NCI-H2196 (cell line): Measurements from ENCODE around the gene ACP7.
"Not testable (repeated sequence)": the region's sequence is repeated elsewhere in the genome, so short reads cannot be mapped to it uniquely, and the experiment has no call there.

Source experiments
- DNase-seq: peaks from one replicate; lab custom pipeline; 2025; ENCODE audit not compliant: unreplicated experiment; lab: John Stamatoyannopoulos, UW

Gene ACP7

DNA sequence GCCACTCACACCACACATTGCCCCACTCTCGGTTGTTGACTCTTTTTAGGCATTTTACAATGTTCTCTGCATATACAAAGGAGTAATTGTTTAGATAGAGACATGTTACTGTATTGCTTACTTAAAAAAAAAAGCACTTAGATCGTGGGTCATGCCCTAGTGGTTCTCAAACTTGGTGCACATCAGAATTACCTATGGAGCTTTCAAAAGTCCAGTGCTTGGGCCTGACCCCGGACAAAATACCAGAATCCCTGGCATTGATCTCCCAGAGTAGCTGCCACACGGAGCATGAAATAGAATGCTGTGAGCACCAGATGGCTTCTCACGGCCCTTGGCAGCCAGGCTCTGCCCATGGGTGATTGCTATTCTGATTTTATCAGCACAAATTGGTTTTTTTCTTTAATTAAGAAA, 20.0 kb downstream of the ACP7 start:
- DNase-seq, result no peak

DNA sequence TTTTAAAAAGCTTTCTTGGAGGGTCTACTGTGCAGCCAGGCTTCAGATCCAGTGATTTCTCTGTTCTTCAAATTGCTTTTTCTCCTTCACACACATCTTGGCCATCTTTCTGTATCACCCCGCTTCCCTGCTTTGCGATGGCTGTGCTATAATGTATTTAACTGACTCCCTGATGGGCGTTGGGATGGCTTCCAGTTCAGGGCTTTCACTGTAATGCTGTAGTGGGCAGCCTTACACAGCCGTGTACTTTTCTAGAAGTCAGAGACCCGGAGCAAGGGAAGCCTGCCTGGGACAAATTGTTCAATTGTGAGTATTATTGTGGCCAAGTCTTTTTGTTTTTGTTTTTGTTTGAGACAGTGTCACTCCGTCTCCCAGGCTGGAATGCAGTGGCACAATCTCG, 22.0 kb downstream of the ACP7 start:
- no peak for DNase-seq

DNA sequence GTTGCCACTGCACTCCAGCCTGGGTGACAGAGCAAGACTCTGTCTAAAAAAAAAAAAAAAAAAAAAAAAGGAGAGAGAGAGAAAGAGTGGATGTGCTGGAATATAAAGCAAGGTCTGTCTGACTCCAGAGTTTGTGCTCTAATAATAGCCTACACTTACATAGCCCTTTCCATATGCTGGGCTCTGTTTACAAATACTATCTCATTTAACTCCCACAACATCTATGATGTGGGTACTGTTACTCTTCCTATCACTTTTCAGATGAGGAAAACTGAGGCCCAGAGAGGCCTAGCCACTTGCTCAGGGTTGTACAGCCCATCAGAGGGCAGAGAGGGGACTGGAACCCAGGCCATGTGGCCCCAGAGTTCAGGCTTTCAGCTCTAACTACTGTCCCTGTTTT, 25.5 kb downstream of the ACP7 start:
- DNase-seq, result no peak

DNA sequence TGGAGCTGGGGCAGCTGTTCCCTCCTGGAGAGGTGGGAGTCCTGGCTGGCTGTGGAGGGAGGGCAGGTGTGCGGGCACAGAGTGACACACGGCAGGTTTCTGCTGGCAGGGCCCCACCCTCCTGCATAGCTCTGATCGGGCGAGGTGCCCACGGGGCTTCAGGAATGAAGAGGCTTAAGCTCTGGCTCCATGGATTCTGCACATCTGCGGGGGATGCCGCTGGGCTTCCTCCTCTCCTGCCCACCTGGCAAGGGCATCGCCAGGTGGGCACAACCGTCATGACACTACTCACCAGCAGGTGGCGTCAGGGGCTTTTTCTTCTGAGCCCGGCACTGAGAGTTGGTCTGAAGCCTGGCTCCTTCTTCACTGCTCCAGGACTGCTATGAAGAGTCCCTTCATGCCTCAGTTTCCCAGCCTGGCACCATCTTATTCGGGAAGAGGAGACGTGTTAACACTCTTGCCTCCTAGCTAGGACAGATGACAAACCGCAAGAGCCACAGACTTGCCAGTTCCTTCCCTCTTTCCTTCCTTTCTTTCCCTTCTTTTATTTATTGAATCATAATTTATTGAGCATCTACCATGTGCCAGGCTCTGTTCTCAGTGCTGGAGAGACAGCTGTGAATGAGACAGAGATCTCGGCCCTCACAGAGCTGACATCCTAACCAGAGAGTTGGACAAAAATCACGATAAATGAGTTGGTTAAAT, 26.2 kb downstream of the ACP7 start:
- peak; percentile 74 for DNase-seq

DNA sequence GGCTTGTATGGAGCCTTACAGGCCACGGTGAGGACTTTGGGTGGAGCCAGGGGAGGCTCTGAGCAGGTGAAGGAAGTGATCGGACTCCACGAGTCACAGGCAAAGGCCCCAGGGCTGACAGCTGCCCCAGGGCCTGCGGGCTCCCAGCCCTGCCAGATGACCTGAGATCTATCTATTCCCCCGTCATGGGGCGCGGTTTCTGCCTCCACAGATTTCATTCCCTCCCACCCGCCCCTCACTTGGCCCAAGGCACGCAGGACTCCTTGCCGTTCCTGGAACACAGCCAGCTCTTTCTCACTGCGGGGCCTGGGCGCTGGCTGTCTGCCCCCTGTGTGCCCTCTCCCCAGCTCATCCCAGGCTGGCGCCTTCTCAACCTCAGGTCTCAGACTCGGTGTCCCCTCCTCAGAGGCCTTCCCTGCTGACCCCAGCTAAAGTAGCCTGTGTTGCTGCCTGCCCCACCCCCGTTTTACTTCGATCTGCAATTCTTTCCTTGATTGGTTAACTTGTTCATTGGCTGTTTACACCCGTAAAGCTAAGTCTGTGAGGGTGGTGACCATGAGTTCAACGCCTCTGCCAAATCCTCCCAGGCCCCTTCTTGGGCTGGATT, 27.5 kb downstream of the ACP7 start:
- peak; percentile 25 for DNase-seq

GRCh38 chr19:39112338-39112890, 28.2 kb downstream of the ACP7 start:
- DNase-seq, result no peak

GRCh38 chr19:39113199-39113598, 29.0 kb downstream of the ACP7 start:
- no peak for DNase-seq

GRCh38 chr19:39115105-39115847, 31.1 kb downstream of the ACP7 start:
- no peak for DNase-seq

- DNase-seq, result not testable (repeated sequence)
Observed at GRCh38 chr19:39117023-39117422, 32.9 kb downstream of the ACP7 start.

GRCh38 chr19:39119830-39120229, 35.7 kb downstream of the ACP7 start:
- DNase-seq, result no peak

DNA sequence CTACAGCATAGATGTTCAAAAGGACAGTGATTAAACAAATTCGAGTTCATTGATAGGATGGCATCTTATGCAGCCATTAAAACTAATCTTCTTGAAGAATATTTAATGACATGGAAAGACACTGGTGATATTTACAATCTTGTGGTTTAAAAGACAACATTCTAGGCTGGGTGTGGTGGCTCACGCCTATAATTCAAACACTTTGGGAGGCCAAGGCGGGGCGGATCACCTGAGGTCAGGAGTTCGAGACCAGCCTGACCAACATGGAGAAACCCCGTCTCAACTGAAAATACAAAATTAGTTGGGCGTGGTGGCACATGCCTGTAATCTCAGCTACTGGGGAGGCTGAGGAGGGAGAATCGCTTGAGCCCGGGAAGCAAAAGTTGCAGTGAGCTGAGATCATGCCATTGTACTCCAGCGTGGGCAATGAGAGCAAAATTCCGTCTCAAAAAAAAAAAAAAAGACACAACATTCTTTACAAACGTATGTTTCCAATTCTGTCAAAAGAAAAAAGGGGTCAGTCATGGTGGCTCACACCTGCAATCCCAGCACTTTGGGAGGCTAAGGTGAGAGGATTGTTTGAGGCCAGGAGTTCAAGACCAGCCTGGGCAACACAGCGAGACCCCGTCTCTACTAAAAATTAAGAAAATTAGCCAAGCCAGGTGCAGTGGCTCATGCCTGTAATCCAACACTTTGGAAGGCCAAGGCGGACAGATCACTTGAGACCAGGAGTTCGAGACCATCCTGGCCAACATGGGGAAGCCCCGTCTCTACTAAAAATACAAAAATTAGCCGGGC, 39.0 kb downstream of the ACP7 start:
- DNase-seq, result no peak

GRCh38 chr19:39124136-39124764, 40.1 kb downstream of the ACP7 start:
- no peak for DNase-seq

GRCh38 chr19:39125199-39125553, 41.0 kb downstream of the ACP7 start:
- no peak for DNase-seq

GRCh38 chr19:39125554-39126311, 41.6 kb downstream of the ACP7 start, which contains the start of gene PAK4:
Gene PAK4, plus strand, starts transcription at chr19:39125786. Its CDS starts 43,768 bp downstream, at chr19:39169554.
- peak; percentile 98 for DNase-seq

DNA sequence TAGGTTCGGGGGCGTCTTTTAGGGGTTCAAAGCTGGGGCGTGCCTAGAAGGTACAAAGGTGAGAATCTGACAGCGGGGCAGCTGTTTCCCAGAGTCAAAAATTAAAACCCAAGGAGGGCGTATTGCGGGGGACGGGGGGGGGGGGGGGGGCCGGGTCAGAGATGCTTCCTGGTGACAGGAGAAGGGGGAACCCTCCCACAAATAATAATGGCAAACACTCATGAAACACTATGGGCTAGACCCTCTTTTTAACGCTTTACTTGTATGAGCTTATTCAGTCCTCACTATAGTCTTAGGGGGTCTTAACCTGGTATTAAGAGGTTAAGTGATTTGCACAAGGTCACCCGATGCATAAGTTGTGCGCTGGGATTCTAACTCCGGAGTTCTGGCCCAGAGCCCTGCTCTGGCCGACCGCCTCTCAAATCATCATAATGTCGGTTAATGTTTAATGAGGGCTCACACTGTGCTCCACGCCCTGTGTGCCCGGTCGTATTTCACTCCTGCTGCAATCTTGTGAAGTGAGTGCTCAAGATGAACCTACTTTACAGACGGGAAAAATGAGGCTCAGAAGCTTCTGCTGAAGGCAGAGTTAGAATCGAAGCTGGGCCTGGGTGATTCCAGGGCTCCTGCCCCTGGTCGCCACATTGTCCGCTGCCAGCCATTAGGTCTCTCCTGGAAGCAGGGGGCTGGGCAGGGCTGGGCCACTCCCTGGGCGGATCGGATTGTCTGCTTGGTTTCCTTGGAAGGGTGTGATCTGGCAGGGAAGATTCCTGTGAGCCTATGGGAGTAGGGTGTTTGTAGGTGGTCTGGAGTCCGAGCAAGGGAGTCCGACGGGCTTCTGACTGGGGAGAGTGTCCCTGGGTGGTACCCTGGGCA, 42.4 kb downstream of the ACP7 start:
- DNase-seq, result no peak

DNA sequence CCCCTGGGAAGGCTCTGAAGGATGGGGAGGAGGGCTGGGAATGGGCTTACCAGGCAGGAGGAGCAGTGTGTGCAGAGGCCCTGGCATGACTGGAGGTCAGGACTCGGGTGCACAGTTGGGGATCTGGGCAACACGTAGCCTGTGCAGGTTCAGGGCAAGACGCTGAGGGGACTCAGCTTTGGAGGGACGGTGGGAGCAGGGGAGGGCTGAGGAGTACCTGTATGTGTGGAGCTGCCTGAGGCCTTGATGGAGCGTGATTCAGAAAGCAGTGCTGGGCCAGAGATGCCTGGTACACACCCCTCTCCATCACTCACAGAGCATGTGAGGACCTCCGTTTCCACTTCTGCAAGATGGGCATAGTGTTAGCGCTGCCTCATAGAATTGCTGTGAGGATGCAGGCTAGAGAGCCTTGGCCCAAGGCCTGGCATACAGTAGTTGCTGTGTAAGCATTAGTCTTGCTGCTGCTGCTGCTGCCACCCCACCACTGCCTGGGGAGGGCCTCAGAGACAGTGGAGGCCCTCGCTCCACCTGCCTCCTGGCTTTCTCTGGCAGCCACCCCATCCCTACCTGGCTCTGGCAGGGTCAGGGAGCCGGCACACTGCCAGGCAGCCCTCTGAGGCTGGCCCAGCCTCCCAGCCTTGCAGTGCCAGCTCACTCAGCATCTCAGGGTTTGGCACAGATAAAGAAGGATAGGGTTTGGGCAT, 43.8 kb downstream of the ACP7 start:
- DNase-seq, result peak; percentile 88

- no peak for DNase-seq
Observed at GRCh38 chr19:39128516-39129079, 44.4 kb downstream of the ACP7 start.

- no peak for DNase-seq
Observed at GRCh38 chr19:39129116-39129515, 44.9 kb downstream of the ACP7 start.
